ENCODE measurements around the gene TMA7. TPM values are rescaled to one million over a fixed set of nuclear protein-coding genes. Genes with fewer than 3 reads are reported as not detected.

The TMA7 gene
- total and polyA plus RNA-seq, 9 of the 15 experiments (the other 6 are each of a cell fraction or from before 2014, with no cell fraction given) = 209 to 1,003 (median 486) TPM

- TF ChIP-seq C11orf30 (IDR thresholded peaks at IDR 0.05; ENCODE audit: low read depth) = peak; percentile 93
- no peak for TF ChIP-seq CBFB (CRISPR knock-in tag; IDR thresholded peaks at IDR 0.05)
- TF ChIP-seq PTBP1 (IDR thresholded peaks at IDR 0.05; ENCODE audit: low read depth, low read length) = no peak
- no peak for TF ChIP-seq ZNF561 (CRISPR knock-in tag; conservative IDR thresholded peaks at IDR 0.05)
- TF ChIP-seq ZNF512 (tag; IDR thresholded peaks at IDR 0.05) = no peak
- TF ChIP-seq KAT8 (IDR thresholded peaks at IDR 0.05; ENCODE audit: low read depth) = no peak
- TF ChIP-seq SNIP1 (IDR thresholded peaks at IDR 0.05; ENCODE audit: low read depth) = no peak
- no peak for TF ChIP-seq ZBTB43 (CRISPR knock-in tag; IDR thresholded peaks at IDR 0.05)
- no peak for TF ChIP-seq PCBP2 (IDR thresholded peaks at IDR 0.05; ENCODE audit: low read depth, low read length, poor library complexity, severe bottlenecking)
- TF ChIP-seq ZNF212 (CRISPR knock-in tag; IDR thresholded peaks at IDR 0.05) = no peak
- TF ChIP-seq CTCFL (IDR thresholded peaks at IDR 0.05; ENCODE audit: borderline replicate concordance, insufficient read depth, low read depth, low read length, poor library complexity, severe bottlenecking) = no peak
- no peak for TF ChIP-seq XRCC4 (IDR thresholded peaks at IDR 0.05; ENCODE audit: extremely low read depth, insufficient read depth, insufficient read length)
- no peak for TF ChIP-seq YBX1 (IDR thresholded peaks at IDR 0.05)
- TF ChIP-seq ZNF444 (CRISPR knock-in tag; IDR thresholded peaks at IDR 0.05) = no peak
- peak in 1 of 2 experiments; percentile 38; a peak in 1 of 4 replicates for TF ChIP-seq NONO (IDR thresholded peaks at IDR 0.05; ENCODE audit: low read depth in 2 of 2, low read length in 1 of 2)
- no peak for TF ChIP-seq MCM3 (IDR thresholded peaks at IDR 0.05)
- TF ChIP-seq UBTF (IDR thresholded peaks at IDR 0.05; ENCODE audit: borderline replicate concordance in 1 of 2, low read depth in 2 of 2, low read length in 2 of 2) = no peak
- no peak for TF ChIP-seq CBX1 (IDR thresholded peaks at IDR 0.05; ENCODE audit: low read depth)
- no peak for TF ChIP-seq ZBTB7A (IDR thresholded peaks at IDR 0.05; ENCODE audit: borderline replicate concordance, control insufficient read depth, low read depth, low read length)
Measured at GRCh38 chr3:48465531-48466378, 25.7 kb downstream of the TMA7 start (continued).

Data from K562 (cell line).